OCI-LY7 (cell line): ENCODE data around the gene MGMT. TPM values are rescaled to one million over a fixed set of nuclear protein-coding genes. Genes with fewer than 3 reads are reported as not detected.

Experiments
- BruUV-seq: library from RNA; stranded (reverse); fragments of 400-500 nt; replicated peaks from 2 replicates; lab custom pipeline; 2021; lab: Mats Ljungman, UMichigan
- CTCF ChIA-PET: fragments of 300-600 bp; sonication (Branson Sonifier 250); formaldehyde crosslinking; loops from one replicate; lab custom pipeline; 2022; ENCODE audit warnings: antibody characterized with exemption; ENCODE audit not compliant: unreplicated experiment; lab: Charles Lee
- POLR2A ChIA-PET: fragments of 300-600 bp; sonication (Branson Sonifier 250); formaldehyde crosslinking; loops from one replicate; lab custom pipeline; 2022; ENCODE audit warnings: antibody characterized with exemption; lab: Charles Lee
- DNase-seq: peaks from one replicate; pipeline ENCODE4 v3.0.0-alpha.2; 2015; ENCODE audit warnings: low spot score
- H2AFZ ChIP-seq: fragments of 200-600 bp; sonication (generic), shearing (Covaris generic); 2 replicates; pipeline ENCODE4 v1.6.1; 2014; ENCODE audit warnings: mild to moderate bottlenecking, antibody characterized with exemption, low read length, moderate library complexity
- H3K27ac ChIP-seq: fragments of 200-600 bp; sonication (generic); 2 replicates; pipeline ENCODE4 v1.5.1; 2014; ENCODE audit warnings: mixed run types, low read depth, mild to moderate bottlenecking, moderate library complexity, low read length, inconsistent platforms; ENCODE audit not compliant: poor library complexity, severe bottlenecking
- H3K36me3 ChIP-seq: fragments of 200-600 bp; sonication (generic); 2 replicates; pipeline ENCODE4 v1.6.1; 2014; ENCODE audit warnings: mild to moderate bottlenecking, antibody characterized with exemption, low read length, moderate library complexity, mixed read lengths; ENCODE audit not compliant: insufficient read depth
- H3K4me1 ChIP-seq: fragments of 200-600 bp; sonication (generic); 2 replicates; pipeline ENCODE4 v1.5.1; 2014; ENCODE audit warnings: mild to moderate bottlenecking, low read length; ENCODE audit not compliant: insufficient read depth, poor library complexity, severe bottlenecking
- H3K4me2 ChIP-seq: fragments of 200-600 bp; sonication (generic); 2 replicates; pipeline ENCODE4 v1.6.1; 2014; ENCODE audit warnings: mild to moderate bottlenecking, low read length
- H3K4me3 ChIP-seq: fragments of 200-600 bp; sonication (generic); 2 replicates; pipeline ENCODE4 v1.5.1; 2014; ENCODE audit warnings: mild to moderate bottlenecking, low read depth, low read length; ENCODE audit not compliant: poor library complexity, severe bottlenecking
- H3K79me2 ChIP-seq: fragments of 200-600 bp; sonication (generic); 2 replicates; pipeline ENCODE4 v1.6.1; 2016; ENCODE audit warnings: low read depth, mild to moderate bottlenecking, low read length, moderate library complexity, mixed read lengths; ENCODE audit not compliant: insufficient read depth
- H3K9me2 ChIP-seq: fragments of 200-600 bp; sonication (generic); 2 replicates; pipeline ENCODE4 v1.6.1; 2016; ENCODE audit warnings: mild to moderate bottlenecking, low read length, mixed read lengths; ENCODE audit not compliant: insufficient read depth
- H3K9me3 ChIP-seq: fragments of 200-600 bp; sonication (generic); 2 replicates; pipeline ENCODE4 v1.6.1; 2014; ENCODE audit warnings: mild to moderate bottlenecking, mixed run types, low read length, mixed read lengths
- H4K20me1 ChIP-seq: fragments of 200-600 bp; sonication (generic); 2 replicates; pipeline ENCODE4 v1.6.1; 2014; ENCODE audit warnings: mild to moderate bottlenecking, antibody characterized with exemption, low read length, moderate library complexity, mixed read lengths; ENCODE audit not compliant: insufficient read depth
- CTCF ChIP-seq: fragments of 200-600 bp; sonication (generic); conservative IDR thresholded peaks from 2 replicates; pipeline ENCODE4 v1.5.1; 2014; ENCODE audit warnings: mild to moderate bottlenecking, antibody characterized with exemption, low read length, moderate library complexity, mixed read lengths
- EZH2phosphoT487 ChIP-seq: fragments of 200-600 bp; sonication (generic); IDR thresholded peaks from 2 replicates; pipeline ENCODE4 v1.6.1; 2018; ENCODE audit warnings: low read depth, borderline replicate concordance, mild to moderate bottlenecking, mixed run types, antibody characterized with exemption, low read length, moderate library complexity, mixed read lengths
- intact Hi-C: fragments of 100-400 bp; cut with micrococcal nuclease; formaldehyde crosslinking; loops from one replicate; pipeline ENCODE4 v1.10.0; 2022; ENCODE audit not compliant: unreplicated experiment
- total RNA-seq, 2 experiments: library from RNA; depleted of rRNA in 1 of 2; stranded (reverse); fragments of >200 nt in 1 of 2; shearing (Covaris generic) in 1 of 2; gene quantifications; 2 replicates each; pipeline ENCODE4 v1.2.3, GENCODE V29; 2014 to 2022

Gene MGMT
- total RNA-seq, 2 experiments from 2014 or later = 19.7 to 25.0 TPM

- Histone ChIP-seq H3K27ac (no peak overlapping the region), H3K9me3 (no peaks in the 10 kb centered on the region), H4K20me1 (no peaks in the 10 kb centered on the region), H3K4me2 (no peak overlapping the region), H3K4me3 (no peak overlapping the region), H3K36me3 (no peaks in the 10 kb centered on the region), H3K4me1 (no peaks in the 10 kb centered on the region), H3K79me2 (no peaks in the 10 kb centered on the region), H3K9me2 (no peaks in the 10 kb centered on the region), H2AFZ (no peak overlapping the region)
- BruUV-seq = no TSS peak
- intact Hi-C loops = no loop called here
- ChIA-PET POLR2A (interaction anchor here (0.7 kb wide), 1 partner anchor 251 kb away, joined by 3 read pairs; no protein-coding TSS in a partner anchor), CTCF (no interaction called here)
- DNase-seq = no peak
- TF ChIP-seq CTCF = no peak
- no peak for TF ChIP-seq EZH2phosphoT487
Observed at GRCh38 chr10:129676014-129676413, 209.0 kb downstream of the MGMT start.

- no peak for DNase-seq
- Histone ChIP-seq H3K27ac (no peak overlapping the region), H3K4me3 (no peak overlapping the region), H3K9me2 (no peaks in the 10 kb centered on the region), H4K20me1 (no peaks in the 10 kb centered on the region), H2AFZ (no peak overlapping the region), H3K4me1 (no peaks in the 10 kb centered on the region), H3K79me2 (no peaks in the 10 kb centered on the region), H3K4me2 (no peak overlapping the region), H3K36me3 (no peaks in the 10 kb centered on the region), H3K9me3 (no peaks in the 10 kb centered on the region)
- BruUV-seq = no TSS peak
- TF ChIP-seq CTCF (no peak), EZH2phosphoT487 (no peak)
- intact Hi-C loops = no loop called here
- CTCF ChIA-PET = no interaction called here
- POLR2A ChIA-PET = no interaction called here
Observed at GRCh38 chr10:129677377-129677927, 210.4 kb downstream of the MGMT start.

- CTCF ChIA-PET = no interaction called here
- H4K20me1 ChIP-seq = no peaks in the 10 kb centered on the region
- H3K27ac ChIP-seq = no peak overlapping the region
- no peaks in the 10 kb centered on the region for H3K36me3 ChIP-seq
- H3K9me2 ChIP-seq = no peaks in the 10 kb centered on the region
- POLR2A ChIA-PET = no interaction called here
- TF ChIP-seq CTCF = no peak
- no peak for TF ChIP-seq EZH2phosphoT487
- no peaks in the 10 kb centered on the region for H3K9me3 ChIP-seq
- H3K4me2 ChIP-seq = no peak overlapping the region
- H2AFZ ChIP-seq = no peak overlapping the region
- no TSS peak for BruUV-seq
- no peaks in the 10 kb centered on the region for H3K79me2 ChIP-seq
- no peak for DNase-seq
- no peak overlapping the region for H3K4me3 ChIP-seq
- H3K4me1 ChIP-seq = no peaks in the 10 kb centered on the region
- intact Hi-C loops = no loop called here
Observed at GRCh38 chr10:129678186-129678585, 211.1 kb downstream of the MGMT start.
